ENCODE measurements around the gene ADAM30.

The ADAM30 gene

GRCh38 chr1:119906927-119907652, 10.8 kb upstream of the ADAM30 start:
- DNase-seq, result no peak

- no peak for DNase-seq
Measured at GRCh38 chr1:119903443-119903835, 7.1 kb upstream of the ADAM30 start.

- DNase-seq, result no peak
Measured at GRCh38 chr1:119902775-119903442, 6.6 kb upstream of the ADAM30 start.

DNA sequence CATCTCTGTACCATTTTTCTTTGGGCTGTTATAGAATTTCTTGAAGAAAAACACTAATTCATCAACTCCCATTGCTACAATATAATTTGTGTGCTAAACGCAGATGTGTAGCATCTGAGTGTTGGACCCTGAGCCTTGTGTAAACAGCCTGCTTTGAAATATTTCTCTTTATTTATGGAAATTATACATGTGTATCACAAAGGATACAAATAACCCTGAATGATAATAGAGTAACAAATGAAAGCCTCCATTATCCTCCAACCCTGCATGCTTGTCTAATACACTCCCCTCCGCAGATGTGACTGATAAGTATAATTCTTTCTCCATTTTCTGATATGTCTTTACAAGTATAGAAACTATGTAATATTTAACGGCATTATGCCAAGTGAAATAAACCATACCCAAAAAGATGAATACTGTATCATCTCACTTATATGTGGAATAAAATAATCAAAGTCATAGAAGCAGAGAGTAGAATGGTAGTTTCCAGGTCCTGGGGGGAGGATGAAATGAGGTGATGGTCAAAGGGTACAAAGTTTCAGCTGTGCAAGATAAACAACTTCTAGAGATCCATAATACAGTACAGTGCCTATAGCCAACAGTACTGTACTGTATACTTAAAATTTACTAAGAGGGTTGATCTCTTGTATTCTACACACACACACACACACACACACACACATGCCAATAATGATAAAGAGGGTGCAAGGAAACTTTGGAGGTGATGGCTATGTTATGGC, 2.8 kb upstream of the ADAM30 start:
- no peak for DNase-seq

GRCh38 chr1:119898530-119898929, 2.2 kb upstream of the ADAM30 start:
- DNase-seq, result no peak

DNA sequence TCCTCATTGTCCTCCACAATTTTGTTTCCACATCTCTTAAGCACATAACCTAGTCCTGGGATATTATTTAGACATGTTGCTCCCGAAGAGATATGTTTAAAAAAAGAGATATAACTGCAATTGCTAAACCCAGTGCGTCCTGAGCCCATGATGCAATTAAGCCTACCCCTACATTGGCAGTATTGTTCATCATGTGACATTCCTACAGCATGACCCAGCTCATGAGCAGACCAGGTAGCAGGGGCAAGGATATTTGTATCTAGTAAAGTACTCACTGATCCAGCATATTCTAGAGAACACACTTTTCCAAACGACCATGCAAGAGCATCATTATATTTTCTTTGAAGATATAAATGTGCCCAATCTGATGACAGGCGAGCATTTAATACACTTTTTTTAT, 1.2 kb downstream of the ADAM30 start:
- no peak for DNase-seq

- no peak for DNase-seq
Measured at GRCh38 chr1:119893827-119894700, 2.3 kb downstream of the ADAM30 start.

GRCh38 chr1:119893238-119893791, 3.0 kb downstream of the ADAM30 start:
- DNase-seq, result no peak

- no peak for DNase-seq
Measured at GRCh38 chr1:119891386-119891785, 4.9 kb downstream of the ADAM30 start.

GRCh38 chr1:119888476-119888875, 7.8 kb downstream of the ADAM30 start:
- DNase-seq, result no peak

DNA sequence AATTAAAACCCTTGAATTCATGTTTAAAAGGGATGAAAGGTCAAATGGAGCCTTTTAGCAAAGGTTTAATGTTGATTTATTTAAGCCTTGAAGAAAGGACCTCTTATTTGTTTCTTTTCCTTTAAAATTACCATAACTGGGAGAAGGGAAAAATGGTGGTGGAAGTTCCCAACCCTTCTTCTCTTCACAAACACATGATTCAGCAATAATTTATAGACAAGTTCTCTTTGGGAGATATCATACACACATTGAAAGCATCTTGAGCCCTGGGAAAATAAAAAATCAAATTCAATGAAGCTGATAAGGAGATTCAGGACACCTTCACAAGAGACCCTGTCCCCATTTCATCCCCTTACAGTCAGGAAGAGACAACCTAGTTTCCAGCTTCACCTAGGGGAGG, 8.9 kb downstream of the ADAM30 start:
- DNase-seq, result no peak

- DNase-seq, result peak; percentile 64
Measured at GRCh38 chr1:119885903-119886783, 10.2 kb downstream of the ADAM30 start.

DNA sequence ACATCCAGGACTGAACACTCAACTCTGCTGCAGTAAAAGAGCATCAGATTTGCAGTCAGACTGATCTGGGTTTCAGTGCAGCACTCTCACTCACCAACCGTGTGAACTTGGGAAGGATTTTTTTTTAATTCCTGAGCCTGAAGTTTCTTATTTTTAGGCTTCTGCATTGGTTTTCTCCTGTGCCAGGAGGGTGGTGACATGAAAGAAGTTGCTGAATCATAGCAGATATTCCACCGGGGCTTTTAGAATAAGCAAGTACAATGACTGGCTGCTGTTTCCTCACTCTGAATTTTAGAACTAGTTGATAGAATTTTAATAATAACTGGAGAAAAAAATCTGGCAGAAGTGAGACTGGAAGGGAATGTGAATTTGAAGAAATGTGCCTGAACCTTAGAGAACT, 11.6 kb downstream of the ADAM30 start:
- no peak for DNase-seq

- DNase-seq, result no peak
Measured at GRCh38 chr1:119883826-119884225, 12.5 kb downstream of the ADAM30 start.

DNA sequence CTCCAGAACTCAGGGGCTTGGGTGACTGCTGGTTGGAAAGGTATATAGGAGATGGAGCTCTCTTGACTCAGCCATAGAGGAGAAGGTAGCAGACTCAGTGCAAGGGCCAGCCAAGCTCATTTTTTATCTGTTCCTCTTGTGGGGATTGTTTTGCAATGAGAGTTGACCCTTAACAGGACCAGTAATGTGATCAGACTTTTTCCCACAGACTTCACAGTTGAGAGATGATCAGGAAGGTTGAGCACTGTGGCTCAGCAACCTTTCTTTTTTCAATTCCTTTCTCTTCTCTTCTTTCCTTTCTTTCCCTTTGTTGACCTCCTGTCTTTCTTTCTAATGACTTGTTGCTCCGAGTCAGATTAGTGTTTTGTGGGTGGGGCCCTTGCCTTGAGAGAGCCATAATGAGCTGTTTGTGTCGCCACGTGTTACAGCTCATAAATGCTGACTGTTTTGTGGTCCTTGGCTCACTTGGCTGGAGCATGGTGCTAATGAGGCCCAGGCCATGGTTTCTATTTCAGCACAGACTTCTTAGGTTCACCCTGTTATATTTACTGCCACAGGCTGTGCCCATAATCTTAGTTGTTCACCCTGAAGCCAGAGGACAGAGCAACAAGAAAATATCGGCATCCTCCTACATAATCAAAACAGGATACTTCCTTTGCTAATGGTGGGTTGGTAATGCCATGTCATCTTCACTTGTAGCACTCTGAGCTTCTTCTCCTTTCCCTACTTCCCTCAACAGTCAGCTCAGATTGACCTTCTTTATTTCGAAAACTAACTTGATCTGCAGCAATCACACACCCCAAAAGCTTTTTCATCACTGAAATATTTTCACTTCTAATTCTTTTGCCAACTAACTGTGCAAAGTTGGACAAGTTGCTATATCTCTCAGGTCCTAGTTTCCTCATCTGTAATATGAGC, 13.9 kb downstream of the ADAM30 start:
- no peak for DNase-seq

GRCh38 chr1:119879510-119880434, 16.5 kb downstream of the ADAM30 start:
- no peak for DNase-seq

DNA sequence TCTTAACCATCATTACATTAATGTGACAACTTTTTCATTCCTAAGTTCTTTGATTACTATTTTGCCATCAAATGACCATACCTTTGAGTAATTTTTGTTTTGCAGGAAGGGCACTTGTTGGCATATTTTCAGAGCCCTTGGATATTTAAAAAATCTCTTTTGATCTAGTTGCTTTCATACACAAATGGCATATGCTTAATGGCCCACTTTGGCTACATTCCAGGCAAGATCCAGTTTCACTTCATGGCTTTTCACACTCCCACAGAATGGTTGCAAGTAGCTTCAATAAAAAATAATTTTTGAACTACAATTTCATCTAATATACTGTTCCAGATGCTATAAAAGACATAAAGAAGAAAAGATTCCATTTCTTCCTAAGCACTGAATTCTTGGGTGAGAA, 18.1 kb downstream of the ADAM30 start:
- DNase-seq, result no peak

- no peak for DNase-seq
Measured at GRCh38 chr1:119874186-119874585, 22.1 kb downstream of the ADAM30 start.

All from CD4-positive, alpha-beta T cell treated with Interleukin-17A for 4 hours (primary cell).